Measurements from ENCODE around the gene OR51B6.

- TF ChIP-seq POLR2AphosphoS5 (IDR thresholded peaks at IDR 0.05), result no peak
- no peak for TF ChIP-seq CTCF (IDR thresholded peaks at IDR 0.05 in 8 of 11, conservative IDR thresholded peaks at IDR 0.05 in 3 of 11)
- TF ChIP-seq POLR2A (IDR thresholded peaks at IDR 0.05), result no peak
These were observed 43.9 kb upstream of the OR51B6 start for GRCh38 chr11:5307256-5308019.

Data from spleen (tissue), 7 donors.